Astrocyte (in vitro differentiated cells and primary cell): ENCODE data around the gene ABI2. TPM values are rescaled to one million over a fixed set of nuclear protein-coding genes. Genes with fewer than 3 reads are reported as not detected.
A peak's percentile ranks its signal among the peaks of the same experiment; 100 is the strongest.

Source experiments
- DNase-seq: peaks from one replicate; pipeline ENCODE4 v3.0.0-alpha.2; 2010; ENCODE audit warnings: low read depth
- FAIRE-seq: peaks from 2 replicates; lab custom pipeline; 2011; peaks lifted over from hg19 to GRCh38; lab: Jason Lieb, UNC
- H2AFZ ChIP-seq: 2 replicates; pipeline ENCODE4 v1.6.0; 2012; ENCODE audit warnings: low read depth, low read length, inconsistent platforms
- H3K27ac ChIP-seq: 2 replicates; pipeline ENCODE4 v1.5.1; 2011; ENCODE audit warnings: low read depth, low read length, inconsistent platforms
- H3K27me3 ChIP-seq: 2 replicates; pipeline ENCODE4 v1.6.0; 2011; ENCODE audit warnings: low read length, inconsistent platforms; ENCODE audit not compliant: insufficient read depth
- H3K36me3 ChIP-seq: 2 replicates; pipeline ENCODE4 v1.5.1; 2011; ENCODE audit warnings: low read length, inconsistent platforms; ENCODE audit not compliant: insufficient read depth
- H3K4me1 ChIP-seq: 2 replicates; pipeline ENCODE4 v1.5.1; 2011; ENCODE audit warnings: low read length, inconsistent platforms; ENCODE audit not compliant: insufficient read depth
- H3K4me2 ChIP-seq: 2 replicates; pipeline ENCODE4 v1.6.0; 2012; ENCODE audit warnings: low read length, inconsistent platforms
- H3K4me3 ChIP-seq: 2 replicates; pipeline ENCODE4 v1.5.1; 2011; ENCODE audit warnings: low read depth, mild to moderate bottlenecking, low read length, inconsistent platforms; ENCODE audit not compliant: insufficient read depth
- H3K79me2 ChIP-seq: 2 replicates; pipeline ENCODE4 v1.6.0; 2012; ENCODE audit warnings: mild to moderate bottlenecking, low read length, inconsistent platforms; ENCODE audit not compliant: insufficient read depth
- H3K9ac ChIP-seq: 2 replicates; pipeline ENCODE4 v1.6.0; 2012; ENCODE audit warnings: mild to moderate bottlenecking, low read length, inconsistent platforms
- H3K9me3 ChIP-seq: 2 replicates; pipeline ENCODE4 v1.5.1; 2012; ENCODE audit warnings: low read depth, mild to moderate bottlenecking, low read length, inconsistent platforms; ENCODE audit not compliant: insufficient read depth
- H4K20me1 ChIP-seq: 2 replicates; pipeline ENCODE4 v1.6.0; 2012; ENCODE audit warnings: low read length, inconsistent platforms; ENCODE audit not compliant: insufficient read depth
- H3K27ac Mint-ChIP-seq: one replicate; pipeline ENCODE4 v1.8.0; 2021; ENCODE audit warnings: mild to moderate bottlenecking, mixed read lengths; ENCODE audit not compliant: unreplicated experiment
- H3K27me3 Mint-ChIP-seq: one replicate; pipeline ENCODE4 v1.8.0; 2021; ENCODE audit warnings: low read depth, mixed read lengths; ENCODE audit not compliant: unreplicated experiment
- H3K36me3 Mint-ChIP-seq: one replicate; pipeline ENCODE4 v1.8.0; 2021; ENCODE audit warnings: low read depth, mixed read lengths; ENCODE audit not compliant: unreplicated experiment
- H3K4me1 Mint-ChIP-seq: one replicate; pipeline ENCODE4 v1.8.0; 2021; ENCODE audit warnings: low read depth, mixed read lengths; ENCODE audit not compliant: unreplicated experiment
- H3K4me3 Mint-ChIP-seq: one replicate; pipeline ENCODE4 v1.8.0; 2021; ENCODE audit warnings: mild to moderate bottlenecking, moderate library complexity, mixed read lengths; ENCODE audit not compliant: unreplicated experiment
- H3K9me3 Mint-ChIP-seq: one replicate; pipeline ENCODE4 v1.8.0; 2021; ENCODE audit warnings: mild to moderate bottlenecking, mixed read lengths; ENCODE audit not compliant: unreplicated experiment
- EZH2 ChIP-seq: IDR thresholded peaks from 2 replicates; pipeline ENCODE4 v1.6.1; 2012; ENCODE audit warnings: mild to moderate bottlenecking, low read length, inconsistent platforms; ENCODE audit not compliant: insufficient read depth
- total RNA-seq: library from RNA; stranded (reverse); gene quantifications from 2 replicates; pipeline ENCODE4 v1.2.1, GENCODE V29; 2021
- TF ChIP-seq, protein P1 (sequence below): IDR thresholded peaks from 2 replicates; pipeline ENCODE4 v1.5.1; 2011; ENCODE audit warnings: low read depth, mild to moderate bottlenecking, inconsistent platforms, low read length, moderate library complexity; ENCODE audit not compliant: insufficient read depth

The ABI2 gene
- total RNA-seq, 1 donor from 2014 or later = 56.0 TPM

- H3K4me1 ChIP-seq = peaks cover 6% of the 10 kb centered on the region
- Mint-ChIP-seq H3K27ac (no peak overlapping the region), H3K9me3 (no peaks in the 10 kb centered on the region), H3K27me3 (no peaks in the 10 kb centered on the region), H3K36me3 (no peaks in the 10 kb centered on the region), H3K4me3 (no peak overlapping the region), H3K4me1 (peaks cover 6% of the 10 kb centered on the region)
- no peak overlapping the region for H3K9ac ChIP-seq
- no peak overlapping the region for H3K4me3 ChIP-seq
- TF ChIP-seq EZH2 = no peak
- TF ChIP-seq, protein P1, sequence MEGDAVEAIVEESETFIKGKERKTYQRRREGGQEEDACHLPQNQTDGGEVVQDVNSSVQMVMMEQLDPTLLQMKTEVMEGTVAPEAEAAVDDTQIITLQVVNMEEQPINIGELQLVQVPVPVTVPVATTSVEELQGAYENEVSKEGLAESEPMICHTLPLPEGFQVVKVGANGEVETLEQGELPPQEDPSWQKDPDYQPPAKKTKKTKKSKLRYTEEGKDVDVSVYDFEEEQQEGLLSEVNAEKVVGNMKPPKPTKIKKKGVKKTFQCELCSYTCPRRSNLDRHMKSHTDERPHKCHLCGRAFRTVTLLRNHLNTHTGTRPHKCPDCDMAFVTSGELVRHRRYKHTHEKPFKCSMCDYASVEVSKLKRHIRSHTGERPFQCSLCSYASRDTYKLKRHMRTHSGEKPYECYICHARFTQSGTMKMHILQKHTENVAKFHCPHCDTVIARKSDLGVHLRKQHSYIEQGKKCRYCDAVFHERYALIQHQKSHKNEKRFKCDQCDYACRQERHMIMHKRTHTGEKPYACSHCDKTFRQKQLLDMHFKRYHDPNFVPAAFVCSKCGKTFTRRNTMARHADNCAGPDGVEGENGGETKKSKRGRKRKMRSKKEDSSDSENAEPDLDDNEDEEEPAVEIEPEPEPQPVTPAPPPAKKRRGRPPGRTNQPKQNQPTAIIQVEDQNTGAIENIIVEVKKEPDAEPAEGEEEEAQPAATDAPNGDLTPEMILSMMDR = no peak
- H3K36me3 ChIP-seq = no peaks in the 10 kb centered on the region
- no peaks in the 10 kb centered on the region for H3K9me3 ChIP-seq
- H3K4me2 ChIP-seq = no peak overlapping the region
- H2AFZ ChIP-seq = no peak overlapping the region
- H4K20me1 ChIP-seq = peaks cover 17% of the 10 kb centered on the region
- no peak for DNase-seq
- H3K27ac ChIP-seq = no peak overlapping the region
- no peaks in the 10 kb centered on the region for H3K27me3 ChIP-seq
- H3K79me2 ChIP-seq = peaks cover 31% of the 10 kb centered on the region
- FAIRE-seq = no peak
Observed at GRCh38 chr2:203326356-203326755, 1.8 kb upstream of the ABI2 start.

GRCh38 chr2:203327582-203327900 lies 653 bp upstream of the ABI2 start:
- peak; percentile 23 for FAIRE-seq
- no peaks in the 10 kb centered on the region for H3K9me3 Mint-ChIP-seq
- H3K27me3 Mint-ChIP-seq = no peaks in the 10 kb centered on the region
- H4K20me1 ChIP-seq = peaks cover 23% of the 10 kb centered on the region
- no peaks in the 10 kb centered on the region for H3K36me3 Mint-ChIP-seq
- H3K27me3 ChIP-seq = no peaks in the 10 kb centered on the region
- H3K4me1 Mint-ChIP-seq = peaks cover 6% of the 10 kb centered on the region
- peak overlapping the region; percentile 86 for H3K27ac ChIP-seq
- peak overlapping the region; percentile 99 for H3K4me3 ChIP-seq
- peak overlapping the region; percentile 92 for H3K4me2 ChIP-seq
- H3K79me2 ChIP-seq = peaks cover 43% of the 10 kb centered on the region
- TF ChIP-seq, protein P1 = no peak
- TF ChIP-seq EZH2 = no peak
- DNase-seq = no peak
- no peaks in the 10 kb centered on the region for H3K36me3 ChIP-seq
- peak overlapping the region; percentile 77 for H3K27ac Mint-ChIP-seq
- no peaks in the 10 kb centered on the region for H3K9me3 ChIP-seq
- peak overlapping the region; percentile 88 for H3K4me3 Mint-ChIP-seq
- peak overlapping the region; percentile 92 for H3K9ac ChIP-seq
- H2AFZ ChIP-seq = peak overlapping the region; percentile 93
- peaks cover 6% of the 10 kb centered on the region for H3K4me1 ChIP-seq

GRCh38 chr2:203328760-203329540 lies 756 bp downstream of the ABI2 start:
- Histone ChIP-seq H3K4me1 (peaks cover 6% of the 10 kb centered on the region), H3K27ac (peak overlapping the region; percentile 86), H3K79me2 (peaks cover 57% of the 10 kb centered on the region), H3K4me3 (peak overlapping the region; percentile 99), H3K9me3 (no peaks in the 10 kb centered on the region), H3K4me2 (peak overlapping the region; percentile 92), H3K36me3 (no peaks in the 10 kb centered on the region), H3K9ac (peak overlapping the region; percentile 92), H2AFZ (peak overlapping the region; percentile 72), H3K27me3 (no peaks in the 10 kb centered on the region), H4K20me1 (peaks cover 23% of the 10 kb centered on the region)
- DNase-seq = peak; percentile 13
- Mint-ChIP-seq H3K27ac (peak overlapping the region; percentile 75), H3K27me3 (no peaks in the 10 kb centered on the region), H3K4me1 (peaks cover 6% of the 10 kb centered on the region), H3K4me3 (peak overlapping the region; percentile 92), H3K9me3 (no peaks in the 10 kb centered on the region), H3K36me3 (no peaks in the 10 kb centered on the region)
- no peak for TF ChIP-seq EZH2
- TF ChIP-seq, protein P1 = no peak
- no peak for FAIRE-seq
